Type B pancreatic cell (in vitro differentiated cells): ENCODE results near the gene FCN2. TPM values are rescaled to one million over a fixed set of nuclear protein-coding genes. Genes with fewer than 3 reads are reported as not detected.

Experiments used
- DNase-seq: peaks from one replicate; pipeline ENCODE4 v3.0.0; 2021; ENCODE audit warnings: mixed read lengths; ENCODE audit not compliant: unreplicated experiment; ENCODE audit errors: extremely low spot score
- H3K27ac Mint-ChIP-seq: 2 replicates; pipeline ENCODE4 v1.8.0; 2021; ENCODE audit warnings: mild to moderate bottlenecking, mixed read lengths
- H3K27me3 Mint-ChIP-seq: 2 replicates; pipeline ENCODE4 v1.8.0; 2021; ENCODE audit warnings: mixed read lengths
- H3K36me3 Mint-ChIP-seq: 2 replicates; pipeline ENCODE4 v1.8.0; 2021; ENCODE audit warnings: mixed read lengths
- H3K4me1 Mint-ChIP-seq: one replicate; pipeline ENCODE4 v1.8.0; 2021; ENCODE audit warnings: mixed read lengths; ENCODE audit not compliant: unreplicated experiment
- H3K4me3 Mint-ChIP-seq: 2 replicates; pipeline ENCODE4 v1.8.0; 2021; ENCODE audit warnings: mild to moderate bottlenecking, mixed read lengths
- H3K9me3 Mint-ChIP-seq: 2 replicates; pipeline ENCODE4 v1.8.0; 2021; ENCODE audit warnings: mixed read lengths
- CTCF ChIP-seq: fragments of 200-600 bp; sonication (generic); conservative IDR thresholded peaks from 2 replicates; pipeline ENCODE4 v1.5.0; 2021; ENCODE audit warnings: antibody characterized with exemption, mild to moderate bottlenecking
- total RNA-seq: library from RNA; stranded (reverse); gene quantifications from 2 replicates; pipeline ENCODE4 v1.2.1, GENCODE V29; 2021; ENCODE audit warnings: low replicate concordance

FCN2 gene
- total RNA-seq, 1 donor from 2014 or later = not detected

- Mint-ChIP-seq H3K4me3 (no peak overlapping the region), H3K36me3 (no peaks in the 10 kb centered on the region), H3K27me3 (peaks cover 8% of the 10 kb centered on the region), H3K4me1 (peaks cover 6% of the 10 kb centered on the region), H3K27ac (no peak overlapping the region), H3K9me3 (no peaks in the 10 kb centered on the region)
- DNase-seq = no peak
- TF ChIP-seq CTCF = no peak
Observed at GRCh38 chr9:134894136-134894860, 13.7 kb downstream of the FCN2 start.

GRCh38 chr9:134895097-134895496, 14.5 kb downstream of the FCN2 start:
- DNase-seq = no peak
- Mint-ChIP-seq H3K27me3 (peaks cover 8% of the 10 kb centered on the region), H3K4me3 (no peak overlapping the region), H3K36me3 (no peaks in the 10 kb centered on the region), H3K27ac (no peak overlapping the region), H3K9me3 (no peaks in the 10 kb centered on the region), H3K4me1 (peaks cover 6% of the 10 kb centered on the region)
- TF ChIP-seq CTCF = no peak

DNA sequence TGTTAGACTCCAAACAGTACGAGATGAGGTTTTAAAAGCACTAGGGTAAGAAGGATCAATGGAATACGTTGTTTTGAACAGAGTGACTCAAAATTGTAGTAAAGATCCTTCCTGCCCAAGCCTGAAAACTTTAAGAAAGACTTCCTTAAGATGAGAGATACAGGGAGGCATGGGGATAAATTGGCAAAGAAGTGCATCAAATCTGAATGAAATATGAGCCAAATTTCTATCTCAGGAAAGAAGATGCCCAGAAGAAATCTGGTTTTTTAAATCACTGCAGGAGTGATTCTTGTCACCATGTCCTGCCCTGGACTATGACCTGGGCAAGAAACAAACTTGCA, 14.9 kb downstream of the FCN2 start:
- no peak for TF ChIP-seq CTCF
- no peak overlapping the region for H3K4me3 Mint-ChIP-seq
- H3K27me3 Mint-ChIP-seq = peaks cover 8% of the 10 kb centered on the region
- no peaks in the 10 kb centered on the region for H3K36me3 Mint-ChIP-seq
- no peaks in the 10 kb centered on the region for H3K9me3 Mint-ChIP-seq
- peaks cover 6% of the 10 kb centered on the region for H3K4me1 Mint-ChIP-seq
- H3K27ac Mint-ChIP-seq = no peak overlapping the region
- DNase-seq = no peak

GRCh38 chr9:134895908-134896833, 15.6 kb downstream of the FCN2 start:
- H3K4me3 Mint-ChIP-seq = no peak overlapping the region
- peaks cover 1% of the 10 kb centered on the region for H3K4me1 Mint-ChIP-seq
- no peaks in the 10 kb centered on the region for H3K9me3 Mint-ChIP-seq
- no peak overlapping the region for H3K27ac Mint-ChIP-seq
- TF ChIP-seq CTCF = no peak
- no peaks in the 10 kb centered on the region for H3K36me3 Mint-ChIP-seq
- H3K27me3 Mint-ChIP-seq = peaks cover 8% of the 10 kb centered on the region
- DNase-seq = peak; percentile 50

DNA sequence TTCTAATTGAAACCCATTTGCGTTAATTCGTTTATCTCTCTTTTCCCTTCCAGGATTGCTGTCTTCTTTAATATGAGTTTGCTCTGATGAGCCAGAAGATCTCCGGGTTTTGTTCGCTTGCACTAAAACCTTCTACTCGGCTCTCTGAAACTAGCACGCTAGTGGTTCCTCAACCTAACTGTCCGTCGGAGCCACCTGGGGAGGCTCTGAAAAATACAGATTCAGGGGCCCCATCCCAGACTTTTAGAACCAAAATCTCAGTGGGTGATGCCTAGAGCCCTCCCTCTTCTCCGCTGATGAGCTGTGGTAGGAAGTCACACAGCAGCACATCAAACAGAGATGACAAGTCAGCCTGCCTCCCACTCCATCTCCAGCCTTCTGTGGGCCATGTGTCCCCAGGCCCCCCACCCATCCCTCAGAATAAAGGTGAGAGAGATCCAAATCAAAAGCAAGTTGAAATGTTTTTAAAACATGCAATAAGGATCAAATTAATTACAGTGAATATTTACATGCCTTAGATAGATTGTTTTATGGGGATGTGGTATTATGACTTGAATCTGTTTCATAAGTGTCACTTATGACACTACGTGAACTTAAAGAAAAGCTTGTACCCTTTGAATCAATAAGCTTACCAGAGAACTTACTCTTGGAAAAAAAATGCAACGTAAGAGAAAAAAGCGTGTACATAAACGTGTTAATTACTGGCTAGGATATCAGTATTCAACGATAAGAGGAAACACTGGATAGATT, 16.4 kb downstream of the FCN2 start:
- TF ChIP-seq CTCF = no peak
- no peaks in the 10 kb centered on the region for H3K4me1 Mint-ChIP-seq
- no peak overlapping the region for H3K4me3 Mint-ChIP-seq
- DNase-seq = no peak
- no peaks in the 10 kb centered on the region for H3K9me3 Mint-ChIP-seq
- peaks cover 8% of the 10 kb centered on the region for H3K27me3 Mint-ChIP-seq
- no peaks in the 10 kb centered on the region for H3K36me3 Mint-ChIP-seq
- no peak overlapping the region for H3K27ac Mint-ChIP-seq
